Osteoblast (primary cell): ENCODE measurements around the gene SCIMP. TPM values are rescaled to one million over a fixed set of nuclear protein-coding genes. Genes with fewer than 3 reads are reported as not detected.
A peak's percentile ranks its signal among the peaks of the same experiment; 100 is the strongest.
"Not testable (repeated sequence)": the region's sequence is repeated elsewhere in the genome, so short reads cannot be mapped to it uniquely, and the experiment has no call there.

Experiments
- DNase-seq: peaks from one replicate; pipeline ENCODE4 v3.0.0; 2011; ENCODE audit warnings: low spot score, mixed read lengths; ENCODE audit not compliant: insufficient read length; ENCODE audit errors: missing footprints
- H2AFZ ChIP-seq: 2 replicates; pipeline ENCODE4 v1.6.0; 2011; ENCODE audit warnings: mild to moderate bottlenecking, low read length
- H3K27ac ChIP-seq: 2 replicates; pipeline ENCODE4 v1.5.1; 2011; ENCODE audit warnings: mild to moderate bottlenecking, low read depth, low read length, moderate library complexity
- H3K27me3 ChIP-seq: 2 replicates; pipeline ENCODE4 v1.6.0; 2012; ENCODE audit warnings: mild to moderate bottlenecking, control low read depth, inconsistent platforms, low read length, moderate library complexity; ENCODE audit not compliant: insufficient read depth
- H3K36me3 ChIP-seq: 2 replicates; pipeline ENCODE4 v1.5.1; 2011; ENCODE audit warnings: mild to moderate bottlenecking, low read length, control low read depth, moderate library complexity; ENCODE audit not compliant: insufficient read depth
- H3K4me1 ChIP-seq: 2 replicates; pipeline ENCODE4 v1.5.1; 2011; ENCODE audit warnings: mild to moderate bottlenecking, low read length, control low read depth, moderate library complexity; ENCODE audit not compliant: insufficient read depth
- H3K4me2 ChIP-seq: 2 replicates; pipeline ENCODE4 v1.6.0; 2011; ENCODE audit warnings: mild to moderate bottlenecking, low read length; ENCODE audit not compliant: insufficient read depth
- H3K4me3 ChIP-seq: fragments of 200-600 bp; sonication (generic); 3 replicates; pipeline ENCODE4 v1.5.1; 2012; ENCODE audit warnings: mild to moderate bottlenecking, low read length, inconsistent platforms; ENCODE audit not compliant: insufficient read depth
- H3K79me2 ChIP-seq: 2 replicates; pipeline ENCODE4 v1.6.0; 2012; ENCODE audit warnings: mild to moderate bottlenecking, low read length, control low read depth, inconsistent platforms; ENCODE audit not compliant: insufficient read depth
- H3K9me3 ChIP-seq: 2 replicates; pipeline ENCODE4 v1.5.1; 2011; ENCODE audit warnings: low read depth, low read length, control low read depth
- H4K20me1 ChIP-seq: 2 replicates; pipeline ENCODE4 v1.6.0; 2012; ENCODE audit warnings: mild to moderate bottlenecking, low read length, control low read depth; ENCODE audit not compliant: insufficient read depth
- total RNA-seq: library from RNA; depleted of rRNA; stranded (reverse); fragments of >200 nt; gene quantifications from 2 replicates; pipeline ENCODE4 v1.2.3, GENCODE V29; 2012
- TF ChIP-seq, protein P1 (sequence below): IDR thresholded peaks from 2 replicates; pipeline ENCODE4 v1.5.1; 2011; ENCODE audit warnings: mild to moderate bottlenecking, low read depth, low read length, moderate library complexity; ENCODE audit errors: extremely low read depth

Gene SCIMP
- total RNA-seq, 1 donor = not detected

DNA sequence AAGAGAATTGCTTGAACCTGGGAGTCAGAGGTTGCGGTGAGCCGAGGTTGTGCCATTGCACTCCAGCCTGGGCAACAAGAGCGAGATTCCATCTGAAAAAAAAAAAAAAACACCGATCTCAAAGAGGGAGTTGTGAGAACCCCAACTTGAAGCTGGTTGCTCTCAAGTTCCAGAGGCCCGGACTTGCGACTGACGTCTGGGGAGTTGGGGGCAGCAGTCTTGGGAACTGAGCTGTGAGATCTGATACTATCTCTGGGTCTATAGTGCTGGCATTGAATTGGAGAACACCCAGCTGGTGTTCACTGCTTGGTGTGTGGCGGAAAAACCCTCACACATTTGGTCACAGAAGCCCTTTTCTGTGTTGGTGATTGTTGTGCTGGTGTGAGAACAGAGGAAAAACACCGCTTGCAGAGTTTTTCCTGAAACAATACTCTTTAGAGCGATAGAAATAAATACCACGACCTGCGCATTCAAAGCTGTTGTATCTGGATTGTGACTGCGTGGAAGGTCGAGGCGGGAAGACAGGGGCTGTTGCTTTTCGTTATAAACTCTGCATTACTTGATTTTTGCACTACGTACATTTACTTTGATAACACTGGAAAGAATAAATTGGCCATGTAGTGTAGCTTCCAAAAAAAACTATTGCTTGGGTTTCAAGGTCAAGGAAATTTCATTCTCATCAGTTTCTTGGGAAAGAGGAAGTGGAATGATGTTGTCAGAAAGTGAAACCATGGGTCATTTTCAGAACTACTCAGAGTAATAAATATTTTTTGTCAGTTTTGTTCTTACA, 8.8 kb downstream of the SCIMP start:
- peak; percentile 52 for DNase-seq
- Histone ChIP-seq H3K79me2 (no peaks in the 10 kb centered on the region), H3K4me1 (no peaks in the 10 kb centered on the region), H4K20me1 (no peaks in the 10 kb centered on the region), H3K36me3 (no peaks in the 10 kb centered on the region), H3K4me2 (no peak overlapping the region), H3K4me3 (no peak overlapping the region), H2AFZ (no peak overlapping the region), H3K27me3 (no peaks in the 10 kb centered on the region), H3K27ac (no peak overlapping the region), H3K9me3 (no peaks in the 10 kb centered on the region)
- TF ChIP-seq, protein P1, sequence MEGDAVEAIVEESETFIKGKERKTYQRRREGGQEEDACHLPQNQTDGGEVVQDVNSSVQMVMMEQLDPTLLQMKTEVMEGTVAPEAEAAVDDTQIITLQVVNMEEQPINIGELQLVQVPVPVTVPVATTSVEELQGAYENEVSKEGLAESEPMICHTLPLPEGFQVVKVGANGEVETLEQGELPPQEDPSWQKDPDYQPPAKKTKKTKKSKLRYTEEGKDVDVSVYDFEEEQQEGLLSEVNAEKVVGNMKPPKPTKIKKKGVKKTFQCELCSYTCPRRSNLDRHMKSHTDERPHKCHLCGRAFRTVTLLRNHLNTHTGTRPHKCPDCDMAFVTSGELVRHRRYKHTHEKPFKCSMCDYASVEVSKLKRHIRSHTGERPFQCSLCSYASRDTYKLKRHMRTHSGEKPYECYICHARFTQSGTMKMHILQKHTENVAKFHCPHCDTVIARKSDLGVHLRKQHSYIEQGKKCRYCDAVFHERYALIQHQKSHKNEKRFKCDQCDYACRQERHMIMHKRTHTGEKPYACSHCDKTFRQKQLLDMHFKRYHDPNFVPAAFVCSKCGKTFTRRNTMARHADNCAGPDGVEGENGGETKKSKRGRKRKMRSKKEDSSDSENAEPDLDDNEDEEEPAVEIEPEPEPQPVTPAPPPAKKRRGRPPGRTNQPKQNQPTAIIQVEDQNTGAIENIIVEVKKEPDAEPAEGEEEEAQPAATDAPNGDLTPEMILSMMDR = no peak

DNA sequence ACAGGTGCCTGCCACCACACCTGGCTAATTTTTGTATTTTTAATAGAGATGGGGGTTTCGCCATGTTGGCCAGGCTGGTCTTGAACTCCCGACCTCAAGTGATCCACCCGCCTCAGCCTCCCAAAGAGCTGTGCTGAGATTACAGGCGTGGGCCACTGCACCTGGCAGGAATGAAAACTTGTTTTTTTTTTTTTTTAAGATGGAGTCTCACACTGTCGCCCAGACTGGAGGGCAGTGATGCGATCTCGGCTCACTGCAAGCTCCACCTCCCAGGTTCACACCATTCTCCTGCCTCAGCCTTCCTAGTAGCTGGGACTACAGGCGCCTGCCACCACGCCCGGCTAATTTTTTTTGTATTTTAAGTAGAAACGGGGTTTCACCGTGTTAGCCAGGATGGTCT, 12.7 kb downstream of the SCIMP start:
- H3K4me1 ChIP-seq, H3K27ac ChIP-seq, H3K79me2 ChIP-seq, H3K4me3 ChIP-seq, H3K27me3 ChIP-seq, H2AFZ ChIP-seq, H3K9me3 ChIP-seq, DNase-seq, H3K4me2 ChIP-seq, H3K36me3 ChIP-seq, H4K20me1 ChIP-seq: not testable (repeated sequence)

DNA sequence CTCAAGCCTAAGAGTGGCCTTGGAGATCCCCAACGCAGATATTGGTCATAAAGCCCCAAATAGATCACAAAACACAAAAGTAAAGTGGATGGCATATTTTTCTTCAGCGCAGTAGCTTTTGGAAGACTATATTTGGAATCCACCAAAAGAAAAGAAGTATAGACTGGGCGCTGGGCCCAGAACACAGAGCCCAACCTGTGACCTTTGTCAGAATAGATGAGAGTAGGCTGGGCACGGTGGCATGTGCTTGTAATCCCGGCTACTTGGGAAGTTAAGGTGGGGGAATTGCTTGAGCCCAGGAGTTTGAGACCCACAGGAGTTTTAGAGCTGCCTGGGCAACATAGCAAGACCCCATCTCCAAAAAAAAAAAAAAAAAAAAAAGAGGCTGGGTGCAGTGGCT, 14.6 kb downstream of the SCIMP start:
- H2AFZ ChIP-seq = no peak overlapping the region
- DNase-seq = no peak
- no peak overlapping the region for H3K27ac ChIP-seq
- no peaks in the 10 kb centered on the region for H3K4me1 ChIP-seq
- peaks cover 2% of the 10 kb centered on the region for H3K36me3 ChIP-seq
- H3K4me2 ChIP-seq = no peak overlapping the region
- H3K79me2 ChIP-seq = no peaks in the 10 kb centered on the region
- H3K9me3 ChIP-seq = no peaks in the 10 kb centered on the region
- no peaks in the 10 kb centered on the region for H4K20me1 ChIP-seq
- H3K4me3 ChIP-seq = no peak overlapping the region
- H3K27me3 ChIP-seq = no peaks in the 10 kb centered on the region
- TF ChIP-seq, protein P1 = no peak

DNA sequence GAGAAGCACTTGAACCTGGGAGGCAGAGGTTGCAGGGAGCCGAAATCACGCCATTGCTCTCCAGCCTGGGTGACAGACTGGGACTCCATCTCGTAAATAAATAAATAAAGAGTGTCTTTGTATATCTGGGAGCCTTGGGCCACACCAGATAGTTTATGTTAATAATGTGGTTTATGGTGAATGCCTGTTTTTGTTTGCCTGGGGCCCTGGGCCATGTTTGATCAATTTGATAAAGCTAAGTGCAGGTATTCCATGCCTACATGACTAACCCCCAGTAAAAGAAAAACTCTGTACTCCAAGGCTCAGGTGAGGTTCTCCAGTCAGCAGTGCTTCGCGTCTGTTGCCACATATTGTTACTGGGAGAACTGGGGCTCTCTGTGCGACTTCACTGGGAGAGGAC, 15.1 kb downstream of the SCIMP start:
- no peaks in the 10 kb centered on the region for H3K27me3 ChIP-seq
- H3K27ac ChIP-seq = no peak overlapping the region
- H4K20me1 ChIP-seq = no peaks in the 10 kb centered on the region
- no peak overlapping the region for H3K4me3 ChIP-seq
- no peak overlapping the region for H3K4me2 ChIP-seq
- H3K79me2 ChIP-seq = no peaks in the 10 kb centered on the region
- TF ChIP-seq, protein P1 = no peak
- H3K36me3 ChIP-seq = peaks cover 4% of the 10 kb centered on the region
- H3K9me3 ChIP-seq = no peaks in the 10 kb centered on the region
- H3K4me1 ChIP-seq = no peaks in the 10 kb centered on the region
- DNase-seq = no peak
- no peak overlapping the region for H2AFZ ChIP-seq

DNA sequence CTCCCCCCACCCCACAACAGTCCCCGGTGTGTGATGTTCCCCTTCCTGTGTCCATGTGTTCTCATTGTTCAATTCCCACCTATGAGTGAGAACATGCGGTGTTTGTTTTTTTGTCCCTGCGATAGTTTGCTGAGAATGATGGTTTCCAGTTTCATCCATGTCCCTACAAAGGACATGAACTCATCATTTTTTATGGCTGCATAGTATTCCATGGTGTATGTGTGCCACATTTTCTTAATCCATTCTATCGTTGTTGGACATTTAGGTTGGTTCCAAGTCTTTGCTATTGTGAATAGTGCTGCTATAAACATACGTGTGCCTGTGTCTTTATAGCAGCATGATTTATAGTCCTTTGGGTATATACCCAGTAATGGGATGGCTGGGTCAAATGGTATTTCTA, 17.1 kb downstream of the SCIMP start:
- not testable (repeated sequence) for H3K27me3 ChIP-seq, H3K4me3 ChIP-seq, H4K20me1 ChIP-seq, H3K4me2 ChIP-seq, DNase-seq, H2AFZ ChIP-seq, H3K36me3 ChIP-seq, H3K27ac ChIP-seq, H3K79me2 ChIP-seq, H3K9me3 ChIP-seq, H3K4me1 ChIP-seq
